ENCODE data around the gene NUTF2.
"Not testable (repeated sequence)": the region's sequence is repeated elsewhere in the genome, so short reads cannot be mapped to it uniquely, and the experiment has no call there.

Gene NUTF2

GRCh38 chr16:67841198-67841815, 5.4 kb upstream of the NUTF2 start:
- no peak for DNase-seq

DNA sequence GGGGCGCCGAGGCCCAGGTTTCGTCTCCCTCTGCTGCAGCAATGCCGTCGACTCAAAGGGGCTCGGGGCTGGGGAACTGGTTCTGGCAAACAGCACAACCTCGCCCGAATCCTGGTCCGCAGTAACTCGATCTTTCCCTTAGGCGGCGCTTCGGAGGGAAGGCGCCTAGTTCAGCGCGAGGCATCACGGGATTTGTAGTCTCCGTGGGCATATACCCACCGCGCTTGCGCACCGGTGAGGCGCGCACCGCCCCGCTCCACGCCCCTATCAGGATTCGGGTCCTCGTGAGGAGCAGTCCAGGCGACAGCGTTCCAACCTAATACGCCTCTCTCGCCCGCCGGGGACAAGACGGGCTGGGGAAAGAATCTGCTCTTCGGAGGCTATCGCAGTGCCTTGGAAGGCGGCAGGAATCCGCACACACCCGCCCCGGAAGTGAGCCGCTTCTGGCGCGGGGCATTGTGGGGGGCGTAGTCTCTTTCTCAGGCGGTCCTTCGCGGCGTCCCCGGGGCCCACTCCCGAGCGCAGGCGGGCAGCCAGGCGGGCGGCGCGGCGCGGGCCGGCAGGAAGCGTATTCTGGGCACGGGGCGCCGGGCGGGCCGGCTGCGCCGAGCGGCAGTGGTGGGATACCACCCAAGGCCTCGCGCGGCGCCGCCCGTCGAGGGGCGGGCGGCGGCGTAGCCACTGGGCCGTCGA, 4.8 kb upstream of the NUTF2 start, which contains the start of gene THAP11:
THAP11 (plus strand) TSS at position 505 of the 693 bp plus-strand sequence. CDS start 235 bp downstream, outside the sequence.
- DNase-seq: peak; percentile 87

DNA sequence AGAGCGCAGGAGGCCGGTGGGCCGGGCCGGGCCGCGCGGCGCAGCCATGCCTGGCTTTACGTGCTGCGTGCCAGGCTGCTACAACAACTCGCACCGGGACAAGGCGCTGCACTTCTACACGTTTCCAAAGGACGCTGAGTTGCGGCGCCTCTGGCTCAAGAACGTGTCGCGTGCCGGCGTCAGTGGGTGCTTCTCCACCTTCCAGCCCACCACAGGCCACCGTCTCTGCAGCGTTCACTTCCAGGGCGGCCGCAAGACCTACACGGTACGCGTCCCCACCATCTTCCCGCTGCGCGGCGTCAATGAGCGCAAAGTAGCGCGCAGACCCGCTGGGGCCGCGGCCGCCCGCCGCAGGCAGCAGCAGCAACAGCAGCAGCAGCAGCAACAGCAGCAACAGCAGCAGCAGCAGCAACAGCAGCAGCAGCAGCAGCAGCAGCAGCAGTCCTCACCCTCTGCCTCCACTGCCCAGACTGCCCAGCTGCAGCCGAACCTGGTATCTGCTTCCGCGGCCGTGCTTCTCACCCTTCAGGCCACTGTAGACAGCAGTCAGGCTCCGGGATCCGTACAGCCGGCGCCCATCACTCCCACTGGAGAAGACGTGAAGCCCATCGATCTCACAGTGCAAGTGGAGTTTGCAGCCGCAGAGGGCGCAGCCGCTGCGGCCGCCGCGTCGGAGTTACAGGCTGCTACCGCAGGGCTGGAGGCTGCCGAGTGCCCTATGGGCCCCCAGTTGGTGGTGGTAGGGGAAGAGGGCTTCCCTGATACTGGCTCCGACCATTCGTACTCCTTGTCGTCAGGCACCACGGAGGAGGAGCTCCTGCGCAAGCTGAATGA, 4.0 kb upstream of the NUTF2 start:
- peak; percentile 41 for DNase-seq

DNA sequence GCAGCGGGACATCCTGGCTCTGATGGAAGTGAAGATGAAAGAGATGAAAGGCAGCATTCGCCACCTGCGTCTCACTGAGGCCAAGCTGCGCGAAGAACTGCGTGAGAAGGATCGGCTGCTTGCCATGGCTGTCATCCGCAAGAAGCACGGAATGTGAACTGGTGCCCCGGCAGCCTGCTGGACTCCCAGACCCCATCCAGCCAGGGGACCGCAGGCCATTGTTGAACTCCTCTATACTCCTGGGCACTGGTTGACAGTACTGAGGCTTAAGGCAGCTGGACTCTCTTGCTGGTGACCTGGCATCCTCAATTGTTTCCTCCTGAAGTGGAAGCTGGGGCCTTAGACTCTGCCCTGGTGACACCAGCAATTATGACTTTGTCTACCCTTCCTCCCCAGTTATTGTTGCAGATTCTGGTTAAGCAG, 3.4 kb upstream of the NUTF2 start:
- no peak for DNase-seq

GRCh38 chr16:67844497-67844896, 2.2 kb upstream of the NUTF2 start:
- DNase-seq: no peak

DNA sequence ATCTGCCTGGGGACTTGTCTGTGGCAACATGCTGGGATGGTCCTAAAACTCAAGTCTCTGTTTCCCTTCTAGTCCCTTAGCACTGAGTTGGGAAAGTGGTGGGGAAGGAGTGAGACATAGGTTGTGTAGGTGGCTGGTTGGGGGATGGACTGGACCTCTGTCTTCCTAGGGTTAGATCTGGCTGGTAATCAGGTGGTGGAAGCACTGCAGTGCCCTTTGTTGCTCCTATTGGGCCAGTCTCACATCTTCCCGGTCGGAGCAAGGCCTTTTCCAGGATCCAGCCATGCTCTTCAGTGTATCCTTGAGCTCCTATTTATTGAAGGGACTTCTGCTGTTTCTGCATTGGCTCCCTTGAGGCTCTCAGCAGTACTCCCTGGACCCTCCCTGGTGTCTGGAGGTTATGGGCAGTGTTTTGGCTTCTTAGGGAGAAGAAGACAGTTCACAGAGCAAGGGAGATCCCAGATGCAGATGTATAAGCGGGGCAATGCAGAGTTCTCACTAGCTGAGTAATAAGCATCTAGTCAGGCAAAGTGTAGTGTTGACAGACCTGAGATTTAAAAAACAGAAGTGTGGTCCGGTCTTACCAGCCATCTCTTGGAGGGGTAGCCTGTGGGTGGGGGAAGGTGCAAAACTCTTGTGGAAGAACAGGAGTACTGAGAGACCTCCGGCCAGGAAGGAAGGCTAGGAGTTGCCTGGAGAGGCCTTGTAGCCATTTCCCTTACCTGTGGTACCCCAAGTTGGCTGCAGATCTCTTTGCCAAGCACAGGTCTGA, 1.3 kb upstream of the NUTF2 start:
- no peak for DNase-seq

DNA sequence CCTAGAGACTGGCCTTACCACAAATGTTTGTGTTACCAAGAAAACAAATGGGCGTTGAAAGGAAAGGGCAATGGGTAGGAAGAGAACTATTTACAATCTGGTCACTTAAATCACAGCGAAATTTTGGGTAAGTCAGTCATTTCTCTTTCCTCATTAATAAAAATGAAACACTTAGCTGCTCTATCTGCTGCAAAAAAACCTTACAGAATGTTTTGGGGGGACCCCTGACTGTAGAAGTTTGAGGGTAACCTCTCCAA, 742 bp upstream of the NUTF2 start:
- no peak for DNase-seq

DNA sequence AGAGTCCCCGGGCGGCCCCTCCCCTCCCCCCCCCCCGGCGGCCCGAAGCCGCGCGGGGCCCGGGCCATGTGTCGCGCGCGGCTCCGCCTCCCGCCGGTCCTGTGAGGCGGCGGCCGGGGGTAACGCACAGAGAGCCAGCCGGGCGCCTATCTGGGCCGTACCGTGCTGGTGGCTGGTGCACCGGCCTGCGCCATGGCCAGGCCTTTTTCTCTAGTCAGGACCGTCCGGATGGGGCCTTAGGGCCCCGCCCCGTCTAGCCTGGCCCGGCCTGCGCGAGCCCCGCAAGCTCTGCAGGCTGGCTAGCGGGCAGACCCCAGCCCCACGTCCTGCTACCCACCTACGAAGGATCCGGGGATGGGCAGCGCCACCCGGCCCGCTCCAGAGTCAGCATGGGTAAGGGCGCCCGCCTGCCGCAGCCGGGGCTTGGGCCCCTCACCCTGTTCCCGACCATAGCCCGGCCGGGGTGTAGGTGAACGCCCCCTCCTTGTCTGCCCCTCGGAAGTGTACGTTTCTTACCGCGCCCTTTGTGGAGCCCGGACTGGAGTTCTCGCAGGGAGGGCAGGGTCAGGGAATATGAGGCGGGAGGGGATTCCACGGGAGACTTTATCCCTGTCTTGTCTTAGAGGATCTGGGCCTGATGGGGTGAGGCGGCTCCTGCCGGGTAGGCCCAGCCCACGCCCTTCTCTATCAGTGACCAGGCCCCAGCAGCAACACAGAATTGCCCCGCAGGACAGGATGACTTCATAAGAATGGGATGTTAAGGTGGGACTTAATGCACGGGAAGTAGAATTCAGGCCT, 530 bp downstream of the NUTF2 start, which contains the start of gene CENPT:
CENPT (minus strand) TSS at position 630 of the 798 bp plus-strand sequence. CDS start 13,834 bp downstream, outside the sequence.
- DNase-seq: no peak

DNA sequence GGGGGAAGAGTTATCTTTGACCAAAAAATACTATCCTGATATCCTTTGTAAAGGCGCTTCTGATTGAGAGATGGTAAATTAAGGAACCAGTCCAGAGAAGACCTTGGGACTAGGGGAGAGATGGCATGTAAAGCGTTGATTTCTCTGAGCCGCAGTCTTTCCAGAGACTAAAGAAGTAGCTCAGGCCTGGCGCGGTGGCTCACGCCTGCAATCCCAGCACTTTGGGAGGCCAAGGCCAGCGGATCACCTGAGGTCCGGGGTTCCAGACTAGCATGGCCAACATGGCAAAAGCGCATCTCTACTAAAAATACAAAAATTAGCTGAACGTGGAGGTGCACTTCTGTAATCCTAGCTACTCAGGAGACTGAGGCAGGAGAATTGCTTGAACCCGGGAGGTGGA, 1.4 kb downstream of the NUTF2 start:
- DNase-seq: no peak

GRCh38 chr16:67853670-67854069, 6.9 kb downstream of the NUTF2 start:
- no peak for DNase-seq

DNA sequence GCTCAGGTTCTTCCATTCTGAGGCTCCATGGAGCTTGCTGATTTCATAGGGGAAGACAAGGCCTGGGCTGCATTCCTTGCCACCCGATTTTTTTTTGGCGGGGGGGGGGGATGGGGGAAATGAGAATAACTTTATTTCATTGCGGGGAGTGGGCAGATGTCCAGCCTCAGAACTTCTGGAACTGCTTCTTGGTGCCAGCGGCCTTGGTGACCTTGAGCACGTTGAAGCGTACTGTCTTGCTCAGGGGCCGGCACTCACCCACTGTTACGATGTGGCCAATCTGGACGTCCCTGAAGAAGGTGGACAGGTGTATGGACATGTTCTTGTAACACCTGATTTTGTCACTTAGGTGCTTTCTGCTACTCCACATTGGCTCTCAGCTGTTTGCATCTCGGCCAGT, 9.1 kb downstream of the NUTF2 start:
- no peak for DNase-seq

- DNase-seq: no peak
Measured at GRCh38 chr16:67856927-67857546, 10.3 kb downstream of the NUTF2 start.

DNA sequence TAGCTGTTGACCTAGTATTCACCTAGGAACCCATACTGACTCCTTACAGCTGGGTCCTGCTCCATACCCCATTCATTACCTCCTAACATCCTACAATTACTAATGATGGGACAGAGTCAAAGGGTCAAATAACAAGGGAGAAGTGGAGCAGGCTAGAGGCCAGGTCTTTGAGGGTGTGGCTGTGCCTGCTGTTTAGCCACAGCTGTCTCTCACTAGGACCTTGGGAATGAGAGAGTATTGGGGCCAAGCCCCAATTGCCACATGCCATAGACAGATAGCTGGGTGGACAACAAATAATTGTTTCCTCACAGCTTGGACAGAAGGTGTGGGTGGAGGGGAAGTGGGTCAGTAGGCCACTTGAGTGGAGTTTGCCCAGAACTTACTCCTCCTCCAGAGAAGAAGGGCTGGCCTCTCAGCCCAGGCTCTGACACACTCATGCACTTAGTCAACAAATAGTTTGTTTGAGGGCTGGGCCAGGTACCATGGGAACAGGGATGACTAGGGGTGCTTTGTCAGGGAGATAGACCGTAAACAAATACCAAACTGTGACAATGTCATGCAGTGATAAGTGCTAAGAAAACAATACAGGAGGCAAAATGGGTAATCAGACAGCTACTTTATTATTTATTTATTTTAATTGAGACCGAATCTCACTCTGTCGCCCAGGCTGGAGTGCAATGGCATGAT, 11.0 kb downstream of the NUTF2 start:
- peak; percentile 67 for DNase-seq

GRCh38 chr16:67858500-67858899, 11.8 kb downstream of the NUTF2 start:
- DNase-seq: no peak

- no peak for DNase-seq
Measured at GRCh38 chr16:67860589-67861398, 14.1 kb downstream of the NUTF2 start.

- DNase-seq: no peak
Measured at GRCh38 chr16:67861877-67862276, 15.1 kb downstream of the NUTF2 start.

DNA sequence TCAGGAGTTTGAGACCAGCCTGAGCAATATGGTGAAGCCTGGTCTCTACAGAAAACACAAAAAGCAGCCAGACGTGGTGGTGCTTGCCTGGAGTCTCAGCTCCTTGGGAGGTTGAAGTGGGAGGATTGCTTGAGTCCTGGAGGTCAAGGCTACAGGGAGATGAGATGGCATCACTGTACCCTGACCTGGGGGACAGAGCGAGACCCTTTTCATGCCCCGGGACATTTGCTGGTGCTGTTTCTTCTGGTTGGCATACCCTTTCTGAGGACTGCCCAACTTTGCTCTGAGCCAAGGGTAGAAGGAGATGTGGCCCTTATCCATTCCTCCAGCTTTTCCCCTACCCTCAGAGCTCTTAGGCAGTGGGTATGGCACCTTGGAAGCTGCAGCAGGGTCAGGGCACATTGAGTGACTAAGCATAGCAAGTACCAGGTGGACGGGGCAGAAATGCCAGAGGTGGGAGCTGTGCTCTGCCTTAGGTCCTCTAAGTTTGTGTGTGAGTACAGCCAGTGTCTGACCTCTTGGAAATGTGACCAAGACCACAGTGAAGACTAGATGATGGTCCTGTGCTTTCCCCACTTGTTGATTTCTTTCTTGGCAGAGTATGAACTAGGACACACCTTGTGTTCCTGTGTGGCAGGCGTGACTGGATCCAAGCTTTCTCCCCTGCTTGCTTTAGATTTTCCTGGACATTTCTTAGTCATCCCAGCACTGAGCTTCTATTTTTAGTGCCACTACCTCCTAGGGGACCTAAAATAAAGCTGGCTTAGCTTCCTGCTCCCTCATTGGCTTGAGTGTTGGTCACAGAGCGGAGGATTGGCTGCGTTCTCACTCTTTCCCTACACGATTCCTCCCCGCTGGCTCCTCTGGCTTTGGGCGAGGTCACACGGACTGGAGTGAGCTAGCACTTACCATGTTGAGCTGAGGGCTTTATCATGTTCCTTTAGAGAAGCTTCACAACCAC, 16.2 kb downstream of the NUTF2 start:
- DNase-seq: no peak

DNA sequence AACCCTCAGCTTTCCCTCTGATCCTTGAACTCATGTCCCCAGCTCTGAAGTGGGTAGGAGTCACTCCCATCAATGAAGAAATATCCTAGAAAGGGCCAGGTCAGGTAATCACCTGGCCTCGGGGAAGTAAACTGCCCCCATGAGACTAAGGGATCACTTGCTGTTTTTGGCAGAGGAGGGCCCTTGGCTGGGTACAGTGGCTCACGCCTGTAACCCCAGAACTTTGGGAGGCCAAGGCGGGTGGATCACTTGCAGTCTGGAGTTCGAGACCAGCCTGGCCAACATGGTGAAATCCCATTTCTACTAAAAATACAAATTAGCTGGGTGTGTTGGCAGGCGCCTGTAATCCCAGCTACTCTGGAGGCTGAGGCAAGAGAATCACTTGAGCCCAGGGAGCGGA, 17.3 kb downstream of the NUTF2 start:
- DNase-seq: not testable (repeated sequence)

DNA sequence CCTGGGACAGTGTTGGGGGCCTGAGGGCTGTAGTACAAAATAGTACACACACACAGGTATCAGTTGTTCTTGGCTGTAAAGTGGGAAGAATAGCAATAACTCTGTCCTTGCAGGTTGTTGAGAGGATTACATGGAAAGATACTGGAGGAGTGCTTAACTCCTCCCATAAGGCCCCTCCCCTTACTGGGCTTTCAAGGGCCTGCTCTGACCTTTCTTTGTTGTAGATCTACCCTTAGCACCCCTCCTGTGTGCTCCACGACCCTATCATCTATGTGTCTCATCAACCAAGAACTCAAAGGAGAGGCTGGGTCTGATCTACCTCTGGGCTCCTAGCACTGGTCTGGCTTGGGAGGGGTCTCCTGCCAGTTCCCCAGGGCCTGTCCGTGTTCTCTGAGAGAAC, 17.9 kb downstream of the NUTF2 start:
- DNase-seq: no peak
